GM23338 (cell line): Measurements from ENCODE around the gene CLRN2. TPM values are rescaled to one million over a fixed set of nuclear protein-coding genes. Genes with fewer than 3 reads are reported as not detected.

Experiments used
- ATAC-seq: fragments of 200-7000 bp; cut with Tn5 transposase; 3 replicates; pipeline ENCODE4 v1.9.1; 2020
- DNase-seq: peaks from one replicate; pipeline ENCODE4 v3.0.0-alpha.2; 2015; ENCODE audit warnings: low spot score
- H2AFZ ChIP-seq: fragments of 200-600 bp; sonication (generic); 2 replicates; pipeline ENCODE4 v1.8.0; 2016; ENCODE audit warnings: antibody characterized with exemption, mild to moderate bottlenecking, moderate library complexity
- H3F3A ChIP-seq: fragments of 200-600 bp; sonication (generic); replicated peaks from 2 replicates; pipeline ENCODE4 v1.8.0; 2017; ENCODE audit warnings: antibody characterized with exemption, mixed run types, low read depth
- H3K27ac ChIP-seq: fragments of 200-600 bp; sonication (generic); 2 replicates; pipeline ENCODE4 v1.6.1; 2016; ENCODE audit warnings: low read depth
- H3K27me3 ChIP-seq: fragments of 200-600 bp; sonication (generic); 2 replicates; pipeline ENCODE4 v1.8.0; 2016; ENCODE audit warnings: mild to moderate bottlenecking, mixed run types, moderate library complexity; ENCODE audit not compliant: insufficient read depth
- H3K36me3 ChIP-seq: fragments of 200-600 bp; sonication (generic); 2 replicates; pipeline ENCODE4 v1.8.0; 2016; ENCODE audit warnings: mild to moderate bottlenecking; ENCODE audit not compliant: insufficient read depth
- H3K4me1 ChIP-seq: fragments of 200-600 bp; sonication (generic); 2 replicates; pipeline ENCODE4 v1.8.0; 2016; ENCODE audit warnings: mild to moderate bottlenecking, moderate library complexity; ENCODE audit not compliant: insufficient read depth
- H3K4me2 ChIP-seq: fragments of 200-600 bp; sonication (generic); 2 replicates; pipeline ENCODE4 v1.7.1; 2017; ENCODE audit warnings: mixed run types
- H3K4me3 ChIP-seq: fragments of 200-600 bp; sonication (generic); 2 replicates; pipeline ENCODE4 v1.6.1; 2016; ENCODE audit warnings: mixed run types
- H3K79me2 ChIP-seq: fragments of 200-600 bp; sonication (generic); replicated peaks from 2 replicates; pipeline ENCODE4 v1.8.0; 2017; ENCODE audit warnings: mild to moderate bottlenecking; ENCODE audit not compliant: insufficient read depth
- H3K9me2 ChIP-seq: fragments of 200-600 bp; sonication (generic); 2 replicates; pipeline ENCODE4 v1.8.0; 2017; ENCODE audit not compliant: insufficient read depth
- H4K20me1 ChIP-seq: fragments of 200-600 bp; sonication (generic); replicated peaks from 2 replicates; pipeline ENCODE4 v1.8.0; 2017; ENCODE audit warnings: mild to moderate bottlenecking; ENCODE audit not compliant: insufficient read depth
- H3K27ac Mint-ChIP-seq: 2 replicates; pipeline ENCODE4 v1.8.0; 2020; ENCODE audit warnings: inconsistent platforms, mild to moderate bottlenecking, moderate library complexity, mixed read lengths
- H3K27me3 Mint-ChIP-seq: 3 replicates; pipeline ENCODE4 v1.8.0; 2022; ENCODE audit warnings: low read depth, mild to moderate bottlenecking, moderate library complexity, mixed read lengths, inconsistent platforms; ENCODE audit not compliant: insufficient read depth, poor library complexity
- H3K36me3 Mint-ChIP-seq: 3 replicates; pipeline ENCODE4 v1.8.0; 2021; ENCODE audit warnings: low read depth, mild to moderate bottlenecking, inconsistent platforms, moderate library complexity, mixed read lengths
- H3K4me1 Mint-ChIP-seq: 3 replicates; pipeline ENCODE4 v1.8.0; 2020; ENCODE audit warnings: mild to moderate bottlenecking, inconsistent platforms, mixed read lengths
- H3K4me3 Mint-ChIP-seq: 3 replicates; pipeline ENCODE4 v1.8.0; 2021; ENCODE audit warnings: moderate library complexity, mild to moderate bottlenecking, inconsistent platforms, mixed read lengths
- H3K9me3 Mint-ChIP-seq: 3 replicates; pipeline ENCODE4 v1.8.0; 2020; ENCODE audit warnings: moderate library complexity, mild to moderate bottlenecking, inconsistent platforms, mixed read lengths
- CREB1 ChIP-seq: fragments of 250-450 bp; sonication (Bioruptor Pico); IDR thresholded peaks from 2 replicates; pipeline ENCODE4 v1.5.0; 2020; ENCODE audit warnings: low read depth, mild to moderate bottlenecking, moderate library complexity
- EZH2 ChIP-seq: fragments of 200-600 bp; sonication (generic); IDR thresholded peaks from one replicate; pipeline ENCODE4 v1.8.0; 2017; ENCODE audit warnings: antibody characterized with exemption, mild to moderate bottlenecking, low read depth; ENCODE audit not compliant: unreplicated experiment
- STAT1 ChIP-seq: IDR thresholded peaks from one replicate; pipeline ENCODE4 v1.6.1; 2016; ENCODE audit warnings: antibody characterized with exemption; ENCODE audit not compliant: unreplicated experiment
- ZNF114 ChIP-seq: fragments of 250-450 bp; sonication (Bioruptor Pico); IDR thresholded peaks from 2 replicates; pipeline ENCODE4 v1.5.0; 2020; ENCODE audit warnings: mild to moderate bottlenecking, moderate library complexity
- ZNF331 ChIP-seq: fragments of 250-450 bp; sonication (Bioruptor Pico); IDR thresholded peaks from 2 replicates; pipeline ENCODE4 v1.5.0; 2020; ENCODE audit warnings: low read depth, mild to moderate bottlenecking, moderate library complexity
- polyA plus RNA-seq: library from polyadenylated mRNA; unstranded; fragments of >200 nt; fragmentation: Nextera tagmentation; extraction: Ambion mirVana; gene quantifications from 2 replicates; pipeline ENCODE4 v1.2.1, GENCODE V29; 2016
- total RNA-seq: library from RNA; depleted of rRNA; stranded (reverse); fragments of >200 nt; shearing (Covaris generic); gene quantifications from 2 replicates; pipeline ENCODE4 v1.2.3, GENCODE V29; 2014
- TF ChIP-seq, protein P1 (sequence below): fragments of 250-450 bp; sonication (Bioruptor Pico); IDR thresholded peaks from 2 replicates; pipeline ENCODE4 v1.5.0; 2020; ENCODE audit warnings: mild to moderate bottlenecking, moderate library complexity
- TF ChIP-seq, protein P2 (sequence below): IDR thresholded peaks from one replicate; pipeline ENCODE4 v1.6.1; 2018; ENCODE audit warnings: antibody characterized with exemption; ENCODE audit not compliant: unreplicated experiment
- TF ChIP-seq, protein P3 (sequence below), 2 experiments: fragments of 200-600 bp in 1 of 2; sonication (generic) in 1 of 2; conservative IDR thresholded peaks; 2 replicates each; pipeline versions ENCODE4 v1.5.1 to v1.6.1; 2016 to 2017; ENCODE audit warnings: antibody characterized with exemption in 2 of 2, low read depth in 2 of 2, mild to moderate bottlenecking in 2 of 2, moderate library complexity in 1 of 2
- TF ChIP-seq, protein P4 (sequence below): IDR thresholded peaks from 2 replicates; pipeline ENCODE4 v1.6.1; 2016; ENCODE audit warnings: antibody characterized with exemption

CLRN2 gene
- total and polyA plus RNA-seq, 2 experiments from 2014 or later = not detected

DNA sequence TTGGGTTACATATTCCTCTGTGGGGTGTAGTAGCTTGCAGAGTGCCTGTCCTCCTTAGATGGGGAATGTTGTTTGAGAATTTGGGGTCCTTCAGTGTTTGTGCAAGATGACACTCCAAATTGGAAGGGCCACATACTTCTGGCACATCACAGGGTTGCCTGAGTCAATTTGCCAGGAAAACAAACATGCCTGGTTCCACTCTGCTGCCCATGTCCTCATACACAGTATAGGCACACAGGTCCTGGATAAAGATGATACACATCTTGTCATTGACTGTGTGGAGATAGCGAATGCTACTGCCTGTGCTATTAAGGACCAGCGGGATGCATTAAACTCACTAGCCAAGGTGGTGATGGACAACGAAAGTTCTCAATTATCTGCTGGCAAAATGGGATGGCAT is 50.9 kb downstream of the CLRN2 start (continued):
- TF ChIP-seq, protein P1, sequence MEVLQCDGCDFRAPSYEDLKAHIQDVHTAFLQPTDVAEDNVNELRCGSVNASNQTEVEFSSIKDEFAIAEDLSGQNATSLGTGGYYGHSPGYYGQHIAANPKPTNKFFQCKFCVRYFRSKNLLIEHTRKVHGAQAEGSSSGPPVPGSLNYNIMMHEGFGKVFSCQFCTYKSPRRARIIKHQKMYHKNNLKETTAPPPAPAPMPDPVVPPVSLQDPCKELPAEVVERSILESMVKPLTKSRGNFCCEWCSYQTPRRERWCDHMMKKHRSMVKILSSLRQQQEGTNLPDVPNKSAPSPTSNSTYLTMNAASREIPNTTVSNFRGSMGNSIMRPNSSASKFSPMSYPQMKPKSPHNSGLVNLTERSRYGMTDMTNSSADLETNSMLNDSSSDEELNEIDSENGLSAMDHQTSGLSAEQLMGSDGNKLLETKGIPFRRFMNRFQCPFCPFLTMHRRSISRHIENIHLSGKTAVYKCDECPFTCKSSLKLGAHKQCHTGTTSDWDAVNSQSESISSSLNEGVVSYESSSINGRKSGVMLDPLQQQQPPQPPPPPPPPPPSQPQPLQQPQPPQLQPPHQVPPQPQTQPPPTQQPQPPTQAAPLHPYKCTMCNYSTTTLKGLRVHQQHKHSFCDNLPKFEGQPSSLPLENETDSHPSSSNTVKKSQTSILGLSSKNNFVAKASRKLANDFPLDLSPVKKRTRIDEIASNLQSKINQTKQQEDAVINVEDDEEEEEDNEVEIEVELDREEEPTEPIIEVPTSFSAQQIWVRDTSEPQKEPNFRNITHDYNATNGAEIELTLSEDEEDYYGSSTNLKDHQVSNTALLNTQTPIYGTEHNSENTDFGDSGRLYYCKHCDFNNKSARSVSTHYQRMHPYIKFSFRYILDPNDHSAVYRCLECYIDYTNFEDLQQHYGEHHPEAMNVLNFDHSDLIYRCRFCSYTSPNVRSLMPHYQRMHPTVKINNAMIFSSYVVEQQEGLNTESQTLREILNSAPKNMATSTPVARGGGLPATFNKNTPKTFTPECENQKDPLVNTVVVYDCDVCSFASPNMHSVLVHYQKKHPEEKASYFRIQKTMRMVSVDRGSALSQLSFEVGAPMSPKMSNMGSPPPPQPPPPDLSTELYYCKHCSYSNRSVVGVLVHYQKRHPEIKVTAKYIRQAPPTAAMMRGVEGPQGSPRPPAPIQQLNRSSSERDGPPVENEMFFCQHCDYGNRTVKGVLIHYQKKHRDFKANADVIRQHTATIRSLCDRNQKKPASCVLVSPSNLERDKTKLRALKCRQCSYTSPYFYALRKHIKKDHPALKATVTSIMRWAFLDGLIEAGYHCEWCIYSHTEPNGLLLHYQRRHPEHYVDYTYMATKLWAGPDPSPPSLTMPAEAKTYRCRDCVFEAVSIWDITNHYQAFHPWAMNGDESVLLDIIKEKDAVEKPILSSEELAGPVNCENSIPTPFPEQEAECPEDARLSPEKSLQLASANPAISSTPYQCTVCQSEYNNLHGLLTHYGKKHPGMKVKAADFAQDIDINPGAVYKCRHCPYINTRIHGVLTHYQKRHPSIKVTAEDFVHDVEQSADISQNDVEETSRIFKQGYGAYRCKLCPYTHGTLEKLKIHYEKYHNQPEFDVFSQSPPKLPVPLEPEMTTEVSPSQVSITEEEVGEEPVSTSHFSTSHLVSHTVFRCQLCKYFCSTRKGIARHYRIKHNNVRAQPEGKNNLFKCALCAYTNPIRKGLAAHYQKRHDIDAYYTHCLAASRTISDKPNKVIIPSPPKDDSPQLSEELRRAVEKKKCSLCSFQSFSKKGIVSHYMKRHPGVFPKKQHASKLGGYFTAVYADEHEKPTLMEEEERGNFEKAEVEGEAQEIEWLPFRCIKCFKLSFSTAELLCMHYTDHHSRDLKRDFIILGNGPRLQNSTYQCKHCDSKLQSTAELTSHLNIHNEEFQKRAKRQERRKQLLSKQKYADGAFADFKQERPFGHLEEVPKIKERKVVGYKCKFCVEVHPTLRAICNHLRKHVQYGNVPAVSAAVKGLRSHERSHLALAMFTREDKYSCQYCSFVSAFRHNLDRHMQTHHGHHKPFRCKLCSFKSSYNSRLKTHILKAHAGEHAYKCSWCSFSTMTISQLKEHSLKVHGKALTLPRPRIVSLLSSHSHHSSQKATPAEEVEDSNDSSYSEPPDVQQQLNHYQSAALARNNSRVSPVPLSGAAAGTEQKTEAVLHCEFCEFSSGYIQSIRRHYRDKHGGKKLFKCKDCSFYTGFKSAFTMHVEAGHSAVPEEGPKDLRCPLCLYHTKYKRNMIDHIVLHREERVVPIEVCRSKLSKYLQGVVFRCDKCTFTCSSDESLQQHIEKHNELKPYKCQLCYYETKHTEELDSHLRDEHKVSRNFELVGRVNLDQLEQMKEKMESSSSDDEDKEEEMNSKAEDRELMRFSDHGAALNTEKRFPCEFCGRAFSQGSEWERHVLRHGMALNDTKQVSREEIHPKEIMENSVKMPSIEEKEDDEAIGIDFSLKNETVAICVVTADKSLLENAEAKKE (CRISPR knock-in tag) = no peak
- no peak for TF ChIP-seq STAT1
- TF ChIP-seq, protein P2, sequence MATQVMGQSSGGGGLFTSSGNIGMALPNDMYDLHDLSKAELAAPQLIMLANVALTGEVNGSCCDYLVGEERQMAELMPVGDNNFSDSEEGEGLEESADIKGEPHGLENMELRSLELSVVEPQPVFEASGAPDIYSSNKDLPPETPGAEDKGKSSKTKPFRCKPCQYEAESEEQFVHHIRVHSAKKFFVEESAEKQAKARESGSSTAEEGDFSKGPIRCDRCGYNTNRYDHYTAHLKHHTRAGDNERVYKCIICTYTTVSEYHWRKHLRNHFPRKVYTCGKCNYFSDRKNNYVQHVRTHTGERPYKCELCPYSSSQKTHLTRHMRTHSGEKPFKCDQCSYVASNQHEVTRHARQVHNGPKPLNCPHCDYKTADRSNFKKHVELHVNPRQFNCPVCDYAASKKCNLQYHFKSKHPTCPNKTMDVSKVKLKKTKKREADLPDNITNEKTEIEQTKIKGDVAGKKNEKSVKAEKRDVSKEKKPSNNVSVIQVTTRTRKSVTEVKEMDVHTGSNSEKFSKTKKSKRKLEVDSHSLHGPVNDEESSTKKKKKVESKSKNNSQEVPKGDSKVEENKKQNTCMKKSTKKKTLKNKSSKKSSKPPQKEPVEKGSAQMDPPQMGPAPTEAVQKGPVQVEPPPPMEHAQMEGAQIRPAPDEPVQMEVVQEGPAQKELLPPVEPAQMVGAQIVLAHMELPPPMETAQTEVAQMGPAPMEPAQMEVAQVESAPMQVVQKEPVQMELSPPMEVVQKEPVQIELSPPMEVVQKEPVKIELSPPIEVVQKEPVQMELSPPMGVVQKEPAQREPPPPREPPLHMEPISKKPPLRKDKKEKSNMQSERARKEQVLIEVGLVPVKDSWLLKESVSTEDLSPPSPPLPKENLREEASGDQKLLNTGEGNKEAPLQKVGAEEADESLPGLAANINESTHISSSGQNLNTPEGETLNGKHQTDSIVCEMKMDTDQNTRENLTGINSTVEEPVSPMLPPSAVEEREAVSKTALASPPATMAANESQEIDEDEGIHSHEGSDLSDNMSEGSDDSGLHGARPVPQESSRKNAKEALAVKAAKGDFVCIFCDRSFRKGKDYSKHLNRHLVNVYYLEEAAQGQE = no peak

DNA sequence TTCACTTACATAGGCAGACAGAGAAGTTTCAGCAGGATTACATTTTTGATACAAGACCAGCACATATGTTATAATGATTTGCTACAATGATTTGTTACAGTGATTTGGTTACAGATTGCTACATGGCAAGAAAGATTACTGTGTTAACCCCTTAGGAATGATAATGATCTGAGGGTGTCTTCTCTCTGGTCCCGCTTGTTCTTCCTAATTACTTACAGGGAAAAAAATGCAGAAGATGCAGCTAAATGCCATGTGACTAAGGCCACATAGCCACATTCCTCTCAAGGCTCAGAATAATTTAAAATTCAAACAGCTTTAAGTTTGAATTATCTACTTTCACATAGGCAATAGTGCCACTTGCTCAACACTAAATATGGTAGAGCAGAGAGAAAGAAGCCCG is 52.3 kb downstream of the CLRN2 start:
- DNase-seq (no peak), ATAC-seq (no peak)
- Histone ChIP-seq H3K9me2 (no peaks in the 10 kb centered on the region), H3F3A (no peaks in the 10 kb centered on the region), H3K79me2 (no peaks in the 10 kb centered on the region), H4K20me1 (no peaks in the 10 kb centered on the region), H2AFZ (no peak overlapping the region), H3K4me2 (no peak overlapping the region), H3K27ac (no peak overlapping the region), H3K4me3 (no peak overlapping the region), H3K27me3 (no peaks in the 10 kb centered on the region), H3K36me3 (no peaks in the 10 kb centered on the region), H3K4me1 (no peaks in the 10 kb centered on the region)
- H3K27me3 Mint-ChIP-seq = peaks cover 7% of the 10 kb centered on the region
- no peak overlapping the region for H3K27ac Mint-ChIP-seq
- H3K9me3 Mint-ChIP-seq = no peaks in the 10 kb centered on the region
- no peaks in the 10 kb centered on the region; the same call in 2 of the 3 replicates for H3K36me3 Mint-ChIP-seq
- H3K4me1 Mint-ChIP-seq = no peaks in the 10 kb centered on the region; the same call in 1 of the 3 replicates
- H3K4me3 Mint-ChIP-seq = no peak overlapping the region
- no peak for TF ChIP-seq EZH2
- TF ChIP-seq, protein P3, sequence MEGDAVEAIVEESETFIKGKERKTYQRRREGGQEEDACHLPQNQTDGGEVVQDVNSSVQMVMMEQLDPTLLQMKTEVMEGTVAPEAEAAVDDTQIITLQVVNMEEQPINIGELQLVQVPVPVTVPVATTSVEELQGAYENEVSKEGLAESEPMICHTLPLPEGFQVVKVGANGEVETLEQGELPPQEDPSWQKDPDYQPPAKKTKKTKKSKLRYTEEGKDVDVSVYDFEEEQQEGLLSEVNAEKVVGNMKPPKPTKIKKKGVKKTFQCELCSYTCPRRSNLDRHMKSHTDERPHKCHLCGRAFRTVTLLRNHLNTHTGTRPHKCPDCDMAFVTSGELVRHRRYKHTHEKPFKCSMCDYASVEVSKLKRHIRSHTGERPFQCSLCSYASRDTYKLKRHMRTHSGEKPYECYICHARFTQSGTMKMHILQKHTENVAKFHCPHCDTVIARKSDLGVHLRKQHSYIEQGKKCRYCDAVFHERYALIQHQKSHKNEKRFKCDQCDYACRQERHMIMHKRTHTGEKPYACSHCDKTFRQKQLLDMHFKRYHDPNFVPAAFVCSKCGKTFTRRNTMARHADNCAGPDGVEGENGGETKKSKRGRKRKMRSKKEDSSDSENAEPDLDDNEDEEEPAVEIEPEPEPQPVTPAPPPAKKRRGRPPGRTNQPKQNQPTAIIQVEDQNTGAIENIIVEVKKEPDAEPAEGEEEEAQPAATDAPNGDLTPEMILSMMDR (conservative IDR thresholded peaks at IDR 0.05; ENCODE audit: low read depth in 2 of 2) = no peak
- no peak for TF ChIP-seq ZNF114 (CRISPR knock-in tag)
- TF ChIP-seq ZNF331 = no peak
- TF ChIP-seq CREB1 (CRISPR knock-in tag) = no peak
- TF ChIP-seq, protein P4, sequence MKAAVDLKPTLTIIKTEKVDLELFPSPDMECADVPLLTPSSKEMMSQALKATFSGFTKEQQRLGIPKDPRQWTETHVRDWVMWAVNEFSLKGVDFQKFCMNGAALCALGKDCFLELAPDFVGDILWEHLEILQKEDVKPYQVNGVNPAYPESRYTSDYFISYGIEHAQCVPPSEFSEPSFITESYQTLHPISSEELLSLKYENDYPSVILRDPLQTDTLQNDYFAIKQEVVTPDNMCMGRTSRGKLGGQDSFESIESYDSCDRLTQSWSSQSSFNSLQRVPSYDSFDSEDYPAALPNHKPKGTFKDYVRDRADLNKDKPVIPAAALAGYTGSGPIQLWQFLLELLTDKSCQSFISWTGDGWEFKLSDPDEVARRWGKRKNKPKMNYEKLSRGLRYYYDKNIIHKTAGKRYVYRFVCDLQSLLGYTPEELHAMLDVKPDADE = no peak
